Activated CD8-positive, alpha-beta T cell treated with anti-CD3 and anti-CD28 coated beads for 36 hours (primary cell): Measurements from ENCODE around the gene ADGRL1. TPM values are rescaled to one million over a fixed set of nuclear protein-coding genes. Genes with fewer than 3 reads are reported as not detected.
"Not testable (repeated sequence)": the region's sequence is repeated elsewhere in the genome, so short reads cannot be mapped to it uniquely, and the experiment has no call there.

Source experiments
- ATAC-seq: fragments of 200-7000 bp; cut with Tn5 transposase; one replicate; pipeline ENCODE4 v1.10.0; 2021; ENCODE audit warnings: mild to moderate bottlenecking, moderate library complexity
- CTCF ChIA-PET: fragments of 350-600 bp; sonication (Branson Sonifier 250); formaldehyde crosslinking; loops from one replicate; lab custom pipeline; 2021; ENCODE audit warnings: antibody characterized with exemption; lab: Charles Lee
- POLR2A ChIA-PET: fragments of 350-600 bp; sonication (Branson Sonifier 250); formaldehyde crosslinking; loops from one replicate; lab custom pipeline; 2021; ENCODE audit warnings: antibody characterized with exemption; lab: Charles Lee
- DNase-seq: peaks from one replicate; pipeline ENCODE4 v3.0.0-alpha.2; 2020
- H3K27ac Mint-ChIP-seq: one replicate; pipeline ENCODE4 v1.8.0; 2021; ENCODE audit warnings: mild to moderate bottlenecking, mixed read lengths
- H3K27me3 Mint-ChIP-seq: one replicate; pipeline ENCODE4 v1.8.0; 2021; ENCODE audit warnings: mixed read lengths
- H3K36me3 Mint-ChIP-seq: one replicate; pipeline ENCODE4 v1.8.0; 2021; ENCODE audit warnings: low read depth, mixed read lengths
- H3K4me1 Mint-ChIP-seq: one replicate; pipeline ENCODE4 v1.8.0; 2021; ENCODE audit warnings: low read depth, mixed read lengths
- H3K4me3 Mint-ChIP-seq: one replicate; pipeline ENCODE4 v1.8.0; 2021; ENCODE audit warnings: mild to moderate bottlenecking, moderate library complexity, mixed read lengths
- H3K9me3 Mint-ChIP-seq: one replicate; pipeline ENCODE4 v1.8.0; 2021; ENCODE audit warnings: mixed read lengths
- CTCF ChIP-seq: fragments of 200-600 bp; IDR thresholded peaks from one replicate; pipeline ENCODE4 v1.8.0; 2022; ENCODE audit warnings: antibody characterized with exemption, mild to moderate bottlenecking
- intact Hi-C: fragments of 100-400 bp; cut with micrococcal nuclease; formaldehyde crosslinking; loops from one replicate; pipeline ENCODE4 v1.10.0; 2022
- total RNA-seq, 2 experiments: library from RNA; stranded (reverse); gene quantifications; one replicate each; pipeline ENCODE4 v1.2.3, GENCODE V29; 2021

ADGRL1 gene
- total RNA-seq, 2 experiments from 2014 or later: 11.8 to 14.5 TPM

GRCh38 chr19:14222886-14223285, 16.9 kb upstream of the ADGRL1 start:
- ATAC-seq (no peak), DNase-seq (no peak)
- intact Hi-C loops: no loop called here
- POLR2A ChIA-PET: interaction anchor here (0.6 kb wide), 1 partner anchor 1985 kb away, joined by 3 read pairs; no protein-coding TSS in a partner anchor
- Mint-ChIP-seq H3K27ac (no peak overlapping the region), H3K9me3 (no peaks in the 10 kb centered on the region), H3K27me3 (no peaks in the 10 kb centered on the region), H3K4me3 (no peak overlapping the region), H3K36me3 (no peaks in the 10 kb centered on the region), H3K4me1 (peaks cover 12% of the 10 kb centered on the region)
- no peak for TF ChIP-seq CTCF
- CTCF ChIA-PET: interaction anchor here (0.7 to 1.8 kb wide), 2 partner anchors 73 to 125 kb away, joined by 3 to 4 read pairs; no protein-coding TSS in a partner anchor

- POLR2A ChIA-PET: interaction anchor here (0.6 kb wide), 2 partner anchors 28 to 190 kb away, joined by 3 to 4 read pairs; no protein-coding TSS in a partner anchor
- peak; percentile 90 for DNase-seq
Observed at GRCh38 chr19:14221345-14221744, 15.4 kb upstream of the ADGRL1 start.

GRCh38 chr19:14218620-14219330, 12.8 kb upstream of the ADGRL1 start:
- TF ChIP-seq CTCF: no peak
- intact Hi-C loops: no loop called here
- ATAC-seq (no peak), DNase-seq (no peak)
- CTCF ChIA-PET: interaction anchor here (2.9 kb wide), 1 partner anchor 129 kb away, joined by 22 read pairs; no protein-coding TSS in a partner anchor
- POLR2A ChIA-PET: no interaction called here
- Mint-ChIP-seq H3K4me3 (no peak overlapping the region), H3K27me3 (no peaks in the 10 kb centered on the region), H3K36me3 (no peaks in the 10 kb centered on the region), H3K4me1 (peaks cover 18% of the 10 kb centered on the region), H3K27ac (no peak overlapping the region), H3K9me3 (no peaks in the 10 kb centered on the region)

More at GRCh38 chr19:14221345-14221744, 15.4 kb upstream of the ADGRL1 start:
- H3K9me3 Mint-ChIP-seq, H3K36me3 Mint-ChIP-seq, intact Hi-C loops, H3K27me3 Mint-ChIP-seq: not testable (repeated sequence)
- H3K4me1 Mint-ChIP-seq: peaks cover 17% of the 10 kb centered on the region
- ATAC-seq: peak; percentile 91
- H3K27ac Mint-ChIP-seq: peak overlapping the region; percentile 30
- TF ChIP-seq CTCF: peak; percentile 63
- CTCF ChIA-PET: interaction anchor here (1.1 to 1.8 kb wide), 4 partner anchors 48 to 126 kb away, joined by 3 to 10 read pairs (median 4); no protein-coding TSS in a partner anchor
- H3K4me3 Mint-ChIP-seq: peak overlapping the region; percentile 62

DNA sequence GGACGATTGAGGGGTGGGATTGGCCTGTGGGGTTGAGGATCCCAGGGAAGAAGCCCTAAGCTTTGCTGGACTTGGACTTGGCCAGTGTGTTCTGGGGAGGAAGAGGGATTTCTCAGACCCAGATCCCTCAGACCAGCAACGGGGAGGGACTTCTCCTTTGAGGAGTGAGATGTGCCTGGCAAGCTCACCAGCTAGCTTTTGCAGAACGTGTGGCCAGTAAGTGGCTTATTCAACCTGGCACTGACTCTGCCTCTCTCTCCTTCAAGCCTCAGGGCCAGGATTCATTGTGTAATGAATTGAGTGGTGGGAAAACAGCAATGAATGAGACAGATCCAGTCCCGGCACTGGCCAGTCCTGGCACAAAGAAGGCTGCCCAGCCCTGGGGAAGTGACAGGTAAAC, 11.9 kb upstream of the ADGRL1 start:
- ATAC-seq, H3K27me3 Mint-ChIP-seq, POLR2A ChIA-PET, H3K27ac Mint-ChIP-seq, DNase-seq, intact Hi-C loops, H3K36me3 Mint-ChIP-seq, H3K4me3 Mint-ChIP-seq, H3K9me3 Mint-ChIP-seq: not testable (repeated sequence)
- CTCF ChIA-PET: interaction anchor here (1.2 to 2.9 kb wide), 8 partner anchors 19 to 166 kb away, joined by 3 to 22 read pairs (median 4); no protein-coding TSS in a partner anchor
- H3K4me1 Mint-ChIP-seq: peaks cover 18% of the 10 kb centered on the region

- CTCF ChIA-PET: no interaction called here
- POLR2A ChIA-PET: no interaction called here
Observed at GRCh38 chr19:14214580-14214979, 8.6 kb upstream of the ADGRL1 start.

DNA sequence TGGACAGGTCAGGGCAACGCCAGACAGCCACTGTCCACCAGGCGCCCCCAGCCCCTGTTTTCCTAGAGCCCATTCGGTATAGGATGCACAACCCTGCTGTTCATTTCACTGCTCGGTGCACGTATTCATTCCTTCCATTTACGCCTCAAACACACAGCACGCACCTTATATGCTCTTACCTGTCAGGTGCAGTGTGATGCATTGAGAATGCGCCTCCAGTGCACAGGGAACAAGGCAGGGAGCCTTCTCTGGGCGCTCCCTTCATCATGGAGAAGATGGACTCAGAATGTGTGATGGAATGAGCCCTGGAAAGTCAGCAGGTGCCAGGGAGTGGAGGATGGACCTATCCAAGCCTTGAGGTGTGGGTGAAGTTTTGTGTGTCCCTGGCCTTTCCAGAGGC, 4.2 kb upstream of the ADGRL1 start:
- H3K4me3 Mint-ChIP-seq, H3K36me3 Mint-ChIP-seq, POLR2A ChIA-PET, DNase-seq, intact Hi-C loops, ATAC-seq, H3K27ac Mint-ChIP-seq, H3K9me3 Mint-ChIP-seq, CTCF ChIA-PET: not testable (repeated sequence)
- Mint-ChIP-seq H3K4me1 (peaks cover 14% of the 10 kb centered on the region), H3K27me3 (peaks cover 20% of the 10 kb centered on the region)

More at GRCh38 chr19:14214580-14214979, 8.6 kb upstream of the ADGRL1 start:
- intact Hi-C loops: no loop called here
- DNase-seq: no peak
- Mint-ChIP-seq H3K36me3 (no peaks in the 10 kb centered on the region), H3K9me3 (no peaks in the 10 kb centered on the region), H3K27me3 (peaks cover 6% of the 10 kb centered on the region), H3K4me1 (peaks cover 10% of the 10 kb centered on the region), H3K27ac (no peak overlapping the region), H3K4me3 (no peak overlapping the region)
- TF ChIP-seq CTCF: no peak
- ATAC-seq: no peak

DNA sequence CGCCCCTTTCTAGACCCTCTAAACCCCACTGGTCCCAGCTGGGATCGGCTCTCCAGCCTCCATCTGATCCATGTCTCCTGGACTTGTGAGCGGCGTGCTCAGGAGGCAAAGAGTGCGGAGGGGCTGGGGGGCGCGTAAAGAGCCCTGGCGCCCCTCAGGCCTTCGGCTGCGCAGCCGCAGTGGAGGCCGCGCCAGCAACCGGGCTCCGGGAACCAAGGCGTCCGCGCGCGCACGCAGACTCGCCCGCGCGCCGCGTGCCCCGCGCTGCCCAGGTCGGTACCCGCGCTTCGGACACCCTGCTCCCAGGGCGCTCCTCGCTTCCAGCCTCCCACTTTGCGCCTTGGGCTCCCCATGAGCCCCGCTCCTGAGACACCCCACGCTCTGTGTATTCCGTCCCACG, 3.4 kb upstream of the ADGRL1 start:
- H3K9me3 Mint-ChIP-seq, H3K27ac Mint-ChIP-seq, H3K4me3 Mint-ChIP-seq, H3K36me3 Mint-ChIP-seq, CTCF ChIA-PET, DNase-seq, ATAC-seq, intact Hi-C loops, POLR2A ChIA-PET: not testable (repeated sequence)
- Mint-ChIP-seq H3K4me1 (peaks cover 19% of the 10 kb centered on the region), H3K27me3 (peaks cover 25% of the 10 kb centered on the region)

DNA sequence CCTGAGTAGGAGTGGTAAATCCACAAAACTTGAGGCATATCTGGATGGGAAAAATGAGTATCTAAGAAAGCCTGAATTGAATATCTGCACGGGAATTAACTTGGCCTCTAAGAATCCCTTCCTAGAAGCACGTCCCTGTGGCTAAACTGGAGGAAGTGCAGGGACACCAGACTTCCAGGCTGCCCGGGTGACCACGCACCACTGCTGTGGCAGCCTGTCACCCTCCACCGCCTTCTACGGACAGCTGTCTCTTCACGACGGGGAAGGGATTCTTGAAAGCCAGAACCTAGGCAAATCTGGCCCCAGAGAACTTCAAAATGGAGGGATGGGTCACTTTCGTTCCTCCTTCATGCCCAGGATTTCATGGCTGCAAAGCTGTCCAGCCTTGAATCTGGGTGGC, 2.5 kb upstream of the ADGRL1 start:
- ChIA-PET POLR2A (interaction anchor here (0.7 kb wide), 1 partner anchor 117 kb away, joined by 3 read pairs; no protein-coding TSS in a partner anchor), CTCF (interaction anchor here (0.9 kb wide), 1 partner anchor 272 kb away, joined by 3 read pairs; no protein-coding TSS in a partner anchor)
- Mint-ChIP-seq H3K27me3 (peaks cover 25% of the 10 kb centered on the region), H3K4me1 (peaks cover 25% of the 10 kb centered on the region)
- H3K4me3 Mint-ChIP-seq, H3K9me3 Mint-ChIP-seq, intact Hi-C loops, H3K27ac Mint-ChIP-seq, DNase-seq, H3K36me3 Mint-ChIP-seq, ATAC-seq: not testable (repeated sequence)
